ENCODE results near the gene ARHGEF3. TPM values are rescaled to one million over a fixed set of nuclear protein-coding genes. Genes with fewer than 3 reads are reported as not detected.

Gene ARHGEF3
- total RNA-seq, 4 donors from 2014 or later: 3.1 to 11.6 (median 5.7) TPM

DNA sequence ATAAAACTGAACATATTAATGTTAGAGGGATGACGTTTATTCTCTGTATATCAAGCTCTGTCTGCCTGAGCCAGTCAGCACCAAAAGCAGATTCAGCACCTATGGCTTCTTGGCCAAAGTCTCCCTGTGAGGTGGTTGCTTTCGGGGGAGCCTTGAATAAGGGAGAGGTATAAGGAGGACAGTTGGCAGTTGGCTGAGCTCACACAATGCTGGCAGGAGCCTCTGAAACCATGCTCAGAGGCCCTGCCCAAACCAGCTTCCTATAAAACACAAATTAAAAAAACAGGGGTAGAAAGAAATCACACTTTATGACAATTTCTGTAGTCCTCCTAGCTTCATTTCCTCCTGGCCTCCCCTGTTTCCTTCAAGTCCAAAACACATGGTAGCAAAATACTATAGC lies 18.8 kb downstream of the ARHGEF3 start:
- H3K36me3 ChIP-seq: no peaks in the 10 kb centered on the region
- TF ChIP-seq POLR2A (IDR thresholded peaks at IDR 0.05): no peak
- TF ChIP-seq, protein P1, sequence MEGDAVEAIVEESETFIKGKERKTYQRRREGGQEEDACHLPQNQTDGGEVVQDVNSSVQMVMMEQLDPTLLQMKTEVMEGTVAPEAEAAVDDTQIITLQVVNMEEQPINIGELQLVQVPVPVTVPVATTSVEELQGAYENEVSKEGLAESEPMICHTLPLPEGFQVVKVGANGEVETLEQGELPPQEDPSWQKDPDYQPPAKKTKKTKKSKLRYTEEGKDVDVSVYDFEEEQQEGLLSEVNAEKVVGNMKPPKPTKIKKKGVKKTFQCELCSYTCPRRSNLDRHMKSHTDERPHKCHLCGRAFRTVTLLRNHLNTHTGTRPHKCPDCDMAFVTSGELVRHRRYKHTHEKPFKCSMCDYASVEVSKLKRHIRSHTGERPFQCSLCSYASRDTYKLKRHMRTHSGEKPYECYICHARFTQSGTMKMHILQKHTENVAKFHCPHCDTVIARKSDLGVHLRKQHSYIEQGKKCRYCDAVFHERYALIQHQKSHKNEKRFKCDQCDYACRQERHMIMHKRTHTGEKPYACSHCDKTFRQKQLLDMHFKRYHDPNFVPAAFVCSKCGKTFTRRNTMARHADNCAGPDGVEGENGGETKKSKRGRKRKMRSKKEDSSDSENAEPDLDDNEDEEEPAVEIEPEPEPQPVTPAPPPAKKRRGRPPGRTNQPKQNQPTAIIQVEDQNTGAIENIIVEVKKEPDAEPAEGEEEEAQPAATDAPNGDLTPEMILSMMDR (IDR thresholded peaks at IDR 0.05 in 4 of 5, conservative IDR thresholded peaks at IDR 0.05 in 1 of 5): no peak
- no peak for DNase-seq
- intact Hi-C loops (cut with DNase I; ENCODE audit: low total_unique reads) (no loop called here), in situ Hi-C loops (cut with MboI; ENCODE audit: low sequenced_read_pairs in 4 of 4) (no loop called here)
- peak overlapping the region; percentile 36 to 82 (median 67) for H3K27ac ChIP-seq
- no peaks in the 10 kb centered on the region for H3K27me3 ChIP-seq
- no peaks in the 10 kb centered on the region for H3K9me3 ChIP-seq
- peaks cover 58 to 70% of the 10 kb centered on the region in 2 donors for H3K4me1 ChIP-seq
- H3K4me3 ChIP-seq: no peak overlapping the region
- ATAC-seq: no peak

DNA sequence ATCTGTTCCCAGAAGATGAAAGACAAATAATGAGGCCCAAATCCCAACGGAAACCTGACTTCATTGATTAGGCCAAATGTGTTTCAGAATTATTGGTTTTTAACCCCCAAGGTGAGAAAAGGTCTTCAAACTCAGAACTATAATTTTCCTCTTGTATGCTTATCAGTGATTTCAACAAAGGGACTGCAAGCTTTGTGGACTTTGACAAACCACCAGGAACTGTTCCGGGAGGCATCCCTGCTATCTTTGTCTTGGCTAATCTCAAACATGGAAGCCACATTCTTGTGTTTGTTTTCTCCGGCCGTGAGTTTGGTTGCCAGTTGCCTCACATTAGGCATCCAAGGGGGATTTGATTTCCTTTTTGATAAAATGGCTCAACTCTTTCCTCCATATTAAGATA lies 19.5 kb downstream of the ARHGEF3 start:
- Histone ChIP-seq H3K4me3 (no peak overlapping the region), H3K36me3 (no peaks in the 10 kb centered on the region), H3K9me3 (no peaks in the 10 kb centered on the region), H3K27me3 (no peaks in the 10 kb centered on the region), H3K4me1 (peaks cover 51 to 70% of the 10 kb centered on the region in 2 donors), H3K27ac (peak overlapping the region; percentile 36 to 82 (median 67))
- DNase-seq (no peak), ATAC-seq (no peak)
- TF ChIP-seq POLR2A (IDR thresholded peaks at IDR 0.05): no peak
- TF ChIP-seq, protein P1 (IDR thresholded peaks at IDR 0.05 in 4 of 5, conservative IDR thresholded peaks at IDR 0.05 in 1 of 5): no peak
- intact Hi-C loops (cut with DNase I; ENCODE audit: low total_unique reads): no loop called here
- in situ Hi-C loops (cut with MboI; ENCODE audit: low sequenced_read_pairs in 4 of 4): no loop called here

DNA sequence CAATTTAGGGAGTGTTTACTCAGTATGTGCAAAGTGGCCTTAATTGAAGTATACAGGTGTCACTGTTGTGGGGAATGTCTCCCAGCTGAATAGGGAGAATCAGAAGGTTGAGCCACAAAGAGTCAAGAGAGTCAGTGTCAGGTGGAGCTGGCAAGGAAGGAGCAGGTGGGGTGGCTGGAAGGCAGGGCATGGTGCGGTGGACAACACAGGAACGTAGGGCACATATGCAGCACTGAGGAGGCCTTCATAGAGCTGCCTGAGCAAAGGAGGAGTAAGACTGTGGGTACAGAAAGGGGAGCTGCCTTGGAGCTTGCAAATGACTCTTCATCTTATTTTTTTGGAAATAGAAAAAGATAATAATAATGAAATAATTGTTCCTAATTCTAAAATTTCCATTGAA lies 20.0 kb downstream of the ARHGEF3 start:
- H3K9me3 ChIP-seq: no peaks in the 10 kb centered on the region
- in situ Hi-C loops (cut with MboI; ENCODE audit: low sequenced_read_pairs in 4 of 4): no loop called here

DNA sequence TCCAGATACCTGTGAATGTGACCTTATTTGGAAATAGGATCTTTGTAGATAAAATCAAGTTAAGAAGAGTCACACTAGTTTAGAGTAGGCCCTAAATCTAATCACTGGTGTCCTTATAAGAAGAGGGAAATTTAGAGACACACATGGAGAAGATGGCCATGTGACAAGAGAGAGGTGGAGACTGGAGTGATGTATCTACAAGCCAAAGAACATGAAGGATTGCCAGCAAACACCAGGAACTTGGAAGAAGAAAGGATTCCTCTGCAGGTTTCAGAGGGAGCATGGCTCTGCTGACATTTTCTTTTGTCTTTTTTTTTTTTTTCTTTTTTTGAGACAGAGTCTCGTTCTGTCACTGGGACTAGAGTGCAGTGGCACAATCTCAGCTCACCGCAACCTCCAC lies 20.8 kb downstream of the ARHGEF3 start:
- no peak for TF ChIP-seq POLR2A (IDR thresholded peaks at IDR 0.05)
- TF ChIP-seq, protein P1 (IDR thresholded peaks at IDR 0.05 in 4 of 5, conservative IDR thresholded peaks at IDR 0.05 in 1 of 5): no peak
- H3K36me3 ChIP-seq: no peaks in the 10 kb centered on the region
- in situ Hi-C loops (cut with MboI; ENCODE audit: low sequenced_read_pairs in 4 of 4) (no loop called here), intact Hi-C loops (cut with DNase I; ENCODE audit: low total_unique reads) (no loop called here)
- ATAC-seq (no peak), DNase-seq (no peak)
- no peaks in the 10 kb centered on the region for H3K9me3 ChIP-seq
- no peak overlapping the region for H3K27ac ChIP-seq
- H3K4me3 ChIP-seq: no peak overlapping the region
- no peaks in the 10 kb centered on the region for H3K27me3 ChIP-seq
- peaks cover 56 to 69% of the 10 kb centered on the region in 2 donors for H3K4me1 ChIP-seq

More for the DNA sequence above, 20.0 kb downstream of the ARHGEF3 start:
- DNase-seq: no peak
- TF ChIP-seq POLR2A (IDR thresholded peaks at IDR 0.05): no peak
- Histone ChIP-seq H3K27ac (peak overlapping the region in 2 of 4 donors; percentile 78 to 82), H3K27me3 (no peaks in the 10 kb centered on the region), H3K4me1 (peaks cover 51 to 68% of the 10 kb centered on the region in 2 donors), H3K36me3 (no peaks in the 10 kb centered on the region), H3K4me3 (no peak overlapping the region)
- intact Hi-C loops (cut with DNase I; ENCODE audit: low total_unique reads): no loop called here
- no peak for ATAC-seq

DNA sequence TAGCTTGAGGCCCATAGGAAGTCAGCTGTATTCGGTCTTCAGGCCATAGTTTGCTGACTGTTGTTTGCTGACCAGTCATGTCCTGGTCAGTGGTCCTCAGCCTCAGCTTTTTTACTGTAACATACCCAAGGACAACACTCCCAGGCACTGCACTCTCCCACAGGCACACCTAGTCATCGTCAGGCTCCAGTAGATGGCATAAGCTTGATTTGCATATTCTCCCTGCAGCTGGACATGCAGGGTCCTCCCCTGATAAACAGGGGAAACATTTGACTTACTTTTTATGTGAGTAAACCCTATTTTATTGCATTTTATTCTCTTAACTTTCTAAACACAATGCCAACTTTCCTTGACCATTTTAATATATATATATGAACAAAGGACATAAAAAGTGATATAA lies 22.9 kb downstream of the ARHGEF3 start:
- in situ Hi-C loops (cut with MboI; ENCODE audit: low sequenced_read_pairs in 4 of 4) (no loop called here), intact Hi-C loops (cut with DNase I; ENCODE audit: low total_unique reads) (no loop called here)
- Histone ChIP-seq H3K9me3 (no peaks in the 10 kb centered on the region), H3K27me3 (no peaks in the 10 kb centered on the region), H3K4me1 (peaks cover 37 to 52% of the 10 kb centered on the region in 2 donors), H3K36me3 (no peaks in the 10 kb centered on the region), H3K27ac (no peak overlapping the region), H3K4me3 (no peak overlapping the region)
- no peak for TF ChIP-seq POLR2A (IDR thresholded peaks at IDR 0.05)
- TF ChIP-seq, protein P1 (IDR thresholded peaks at IDR 0.05 in 4 of 5, conservative IDR thresholded peaks at IDR 0.05 in 1 of 5): no peak
- DNase-seq: no peak
- no peak for ATAC-seq
